ENCODE results near the gene BCR.

The BCR gene

GRCh38 chr22:23151827-23152226 is 28.5 kb upstream of the BCR start:
- ATAC-seq (no peak), DNase-seq (no peak)

- ATAC-seq: no peak
- DNase-seq: no peak
Observed at GRCh38 chr22:23152238-23153114, 27.8 kb upstream of the BCR start.

- DNase-seq (no peak), ATAC-seq (no peak)
Observed at GRCh38 chr22:23153994-23154393, 26.3 kb upstream of the BCR start.

- ATAC-seq (no peak), DNase-seq (no peak)
Observed at GRCh38 chr22:23154461-23154860, 25.8 kb upstream of the BCR start.

- no peak for DNase-seq
- no peak for ATAC-seq
Observed at GRCh38 chr22:23155143-23155542, 25.2 kb upstream of the BCR start.

GRCh38 chr22:23155831-23156230 is 24.5 kb upstream of the BCR start:
- no peak for ATAC-seq
- DNase-seq: no peak

- no peak for ATAC-seq
- DNase-seq: no peak
Observed at GRCh38 chr22:23156286-23156685, 24.0 kb upstream of the BCR start.

GRCh38 chr22:23157560-23158515 is 22.5 kb upstream of the BCR start:
- ATAC-seq (no peak), DNase-seq (no peak)

- ATAC-seq: no peak
- DNase-seq: no peak
Observed at GRCh38 chr22:23158516-23159290, 21.6 kb upstream of the BCR start.

GRCh38 chr22:23159291-23159630 is 21.0 kb upstream of the BCR start:
- no peak for ATAC-seq
- DNase-seq: no peak

GRCh38 chr22:23161029-23161428 is 19.3 kb upstream of the BCR start:
- DNase-seq (no peak), ATAC-seq (no peak)

- no peak for ATAC-seq
- no peak for DNase-seq
Observed at GRCh38 chr22:23161574-23161973, 18.7 kb upstream of the BCR start.

GRCh38 chr22:23163665-23164064 is 16.6 kb upstream of the BCR start:
- DNase-seq (no peak), ATAC-seq (no peak)

- DNase-seq (no peak), ATAC-seq (no peak)
Observed at GRCh38 chr22:23164091-23164490, 16.2 kb upstream of the BCR start.

- DNase-seq: no peak
- no peak for ATAC-seq
Observed at GRCh38 chr22:23166042-23166831, 14.1 kb upstream of the BCR start.

- no peak for DNase-seq
- no peak for ATAC-seq
Observed at GRCh38 chr22:23166841-23167616, 13.3 kb upstream of the BCR start.

GRCh38 chr22:23168391-23169042 is 11.8 kb upstream of the BCR start:
- DNase-seq: no peak
- no peak for ATAC-seq

- DNase-seq: no peak
- no peak for ATAC-seq
Observed at GRCh38 chr22:23169043-23169406, 11.3 kb upstream of the BCR start.

- DNase-seq (no peak), ATAC-seq (no peak)
Observed at GRCh38 chr22:23175817-23176644, 4.3 kb upstream of the BCR start.

- DNase-seq (no peak), ATAC-seq (no peak)
Observed at GRCh38 chr22:23176645-23177027, 3.7 kb upstream of the BCR start.

All from stimulated activated naive CD8-positive, alpha-beta T cell treated with anti-CD3 and anti-CD28 coated beads, Interleukin-15, Interleukin-2, amounts not matched to agents 100 U/mL and 50 U/mL, for 24 hours (primary cell).